Skeletal muscle satellite cell (primary cell): ENCODE data around the gene ACTL6B.
"Not testable (repeated sequence)": the region's sequence is repeated elsewhere in the genome, so short reads cannot be mapped to it uniquely, and the experiment has no call there.

Experiments used
- H3K27me3 ChIP-seq: 2 replicates; pipeline ENCODE4 v1.7.0; 2013; ENCODE audit warnings: low read length; ENCODE audit not compliant: control insufficient read depth, insufficient read depth
- H3K36me3 ChIP-seq: 2 replicates; pipeline ENCODE4 v1.7.0; 2013; ENCODE audit warnings: mild to moderate bottlenecking, control low read depth, low read length; ENCODE audit not compliant: insufficient read depth
- H3K4me1 ChIP-seq: 2 replicates; pipeline ENCODE4 v1.7.0; 2013; ENCODE audit warnings: low read length; ENCODE audit not compliant: control insufficient read depth, insufficient read depth
- H3K4me2 ChIP-seq: 2 replicates; pipeline ENCODE4 v1.7.0; 2013; ENCODE audit warnings: mild to moderate bottlenecking, low read length
- H3K4me3 ChIP-seq: 2 replicates; pipeline ENCODE4 v1.7.0; 2013; ENCODE audit warnings: low read length
- H3K9ac ChIP-seq: 2 replicates; pipeline ENCODE4 v1.7.0; 2013; ENCODE audit warnings: mild to moderate bottlenecking, low read depth, low read length, moderate library complexity
- H3K9me3 ChIP-seq: replicated peaks from 2 replicates; pipeline ENCODE4 v1.7.0; 2013; ENCODE audit warnings: mild to moderate bottlenecking, control low read depth, low read length

The ACTL6B gene

GRCh38 chr7:100662194-100662776 lies 6.0 kb upstream of the ACTL6B start:
- H3K9me3 ChIP-seq, H3K4me1 ChIP-seq, H3K9ac ChIP-seq, H3K4me3 ChIP-seq, H3K36me3 ChIP-seq, H3K4me2 ChIP-seq: not testable (repeated sequence)
- peaks cover 30% of the 10 kb centered on the region for H3K27me3 ChIP-seq

DNA sequence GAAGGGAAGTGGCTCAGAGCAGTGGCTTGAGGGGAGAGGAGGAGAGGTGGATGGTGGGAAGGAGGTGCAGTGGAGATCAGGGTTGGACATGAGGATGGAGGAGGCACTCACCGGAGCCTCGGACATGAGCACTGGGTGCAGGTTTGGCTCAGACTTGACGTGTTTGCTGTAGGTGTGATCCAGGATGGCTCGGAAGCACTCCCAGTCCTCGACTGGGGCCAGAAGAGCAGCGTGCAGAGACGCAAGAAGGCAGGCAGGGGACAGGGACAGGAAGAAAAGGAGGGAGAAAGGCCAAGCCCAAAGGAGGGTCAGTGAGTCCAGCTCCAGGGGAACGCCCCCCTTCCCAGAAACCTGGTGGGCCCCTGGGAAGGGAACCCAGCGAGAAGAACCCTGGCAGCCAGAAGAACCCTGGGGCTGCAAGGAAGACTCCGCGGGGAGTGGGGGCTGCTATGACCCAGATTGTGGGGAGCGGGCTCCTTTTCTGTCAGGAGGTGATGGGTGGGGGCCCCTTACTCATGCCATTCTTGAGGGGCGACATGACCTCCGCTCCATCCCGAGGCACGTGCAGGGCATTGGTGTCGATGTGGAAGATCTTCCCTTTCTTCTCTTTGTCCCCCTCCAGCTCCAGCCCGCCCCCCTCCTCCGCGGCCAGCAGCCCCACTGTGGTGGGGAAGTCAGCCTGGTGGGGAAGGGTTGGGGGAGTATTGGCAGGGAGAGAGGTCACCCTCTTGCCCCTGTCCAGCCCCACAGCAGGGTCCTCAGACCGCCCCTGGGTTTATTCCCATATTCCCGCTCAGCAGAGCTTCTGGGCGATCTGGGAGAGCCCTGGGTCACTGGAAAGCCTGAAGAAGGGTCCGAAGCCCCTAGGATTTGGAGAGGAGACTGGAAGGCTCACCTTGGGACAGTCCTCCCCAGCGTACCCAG lies 1.1 kb downstream of the ACTL6B start:
- Histone ChIP-seq H3K4me1 (no peaks in the 10 kb centered on the region), H3K9ac (no peak overlapping the region), H3K4me2 (no peak overlapping the region), H3K9me3 (no peaks in the 10 kb centered on the region), H3K36me3 (no peaks in the 10 kb centered on the region), H3K4me3 (no peak overlapping the region), H3K27me3 (peaks cover 38% of the 10 kb centered on the region)

DNA sequence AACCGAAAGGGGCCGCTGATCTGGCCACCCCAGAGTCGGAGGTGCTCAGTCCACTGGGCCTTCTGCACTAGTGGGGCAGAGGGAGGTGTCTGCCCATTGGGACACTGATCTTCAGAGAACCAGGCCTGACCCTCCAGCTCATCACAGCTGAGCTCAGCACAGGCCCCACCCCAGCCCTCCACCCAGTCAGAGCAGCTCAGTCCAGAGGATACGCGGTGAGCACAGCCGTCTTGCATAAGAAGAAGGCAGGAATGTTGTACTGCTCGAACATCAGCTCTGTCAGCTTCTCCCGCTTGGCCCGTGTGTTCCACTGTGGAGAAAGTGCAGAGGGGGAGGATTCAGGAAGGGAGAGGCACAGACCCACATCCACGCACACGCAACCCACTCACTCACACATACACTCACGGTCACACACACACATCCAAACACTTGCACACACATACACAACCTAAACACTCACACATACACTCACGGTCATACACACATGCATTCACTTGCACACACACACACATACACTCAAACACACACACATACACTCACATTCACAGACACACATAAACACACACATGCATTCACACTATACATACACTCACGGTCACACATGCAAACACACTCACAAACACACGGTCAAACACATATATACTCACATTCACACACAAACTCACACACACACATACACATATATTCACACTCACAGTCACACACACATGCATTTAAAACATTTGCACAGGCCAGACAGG lies 6.3 kb downstream of the ACTL6B start:
- no peak overlapping the region for H3K4me3 ChIP-seq
- peaks cover 38% of the 10 kb centered on the region for H3K27me3 ChIP-seq
- no peak overlapping the region for H3K4me2 ChIP-seq
- H3K36me3 ChIP-seq: no peaks in the 10 kb centered on the region
- no peaks in the 10 kb centered on the region for H3K9me3 ChIP-seq
- H3K9ac ChIP-seq: no peak overlapping the region
- H3K4me1 ChIP-seq: no peaks in the 10 kb centered on the region

DNA sequence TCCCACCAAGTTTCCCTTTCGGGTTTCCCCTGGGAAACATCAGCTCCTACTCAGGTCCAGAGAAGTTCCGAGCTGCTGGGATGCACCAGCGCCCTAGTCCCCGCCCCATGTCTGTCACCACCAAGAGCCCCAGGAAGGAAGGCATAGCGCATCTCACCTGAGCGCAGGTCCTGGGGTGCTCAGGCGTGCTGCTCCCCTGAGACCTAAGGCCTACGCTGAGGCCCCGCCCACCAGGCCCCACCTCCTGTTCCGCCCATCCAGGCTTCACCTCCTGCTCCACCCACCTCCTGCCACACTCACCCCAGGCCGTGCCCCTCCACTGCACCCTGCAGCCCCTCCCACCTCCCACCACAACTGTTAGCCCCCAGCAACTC lies 13.7 kb downstream of the ACTL6B start:
- no peak overlapping the region for H3K9ac ChIP-seq
- H3K4me3 ChIP-seq: no peak overlapping the region
- peaks cover 60% of the 10 kb centered on the region for H3K27me3 ChIP-seq
- no peaks in the 10 kb centered on the region for H3K36me3 ChIP-seq
- H3K4me1 ChIP-seq: no peaks in the 10 kb centered on the region
- no peak overlapping the region for H3K4me2 ChIP-seq
- H3K9me3 ChIP-seq: no peaks in the 10 kb centered on the region

- no peak overlapping the region for H3K4me2 ChIP-seq
- H3K9ac ChIP-seq: no peak overlapping the region
- H3K36me3 ChIP-seq: no peaks in the 10 kb centered on the region
- H3K27me3 ChIP-seq: peaks cover 56% of the 10 kb centered on the region
- H3K9me3 ChIP-seq: no peaks in the 10 kb centered on the region
- no peak overlapping the region for H3K4me3 ChIP-seq
- H3K4me1 ChIP-seq: no peaks in the 10 kb centered on the region
Measured at GRCh38 chr7:100641860-100642533, 14.3 kb downstream of the ACTL6B start.

DNA sequence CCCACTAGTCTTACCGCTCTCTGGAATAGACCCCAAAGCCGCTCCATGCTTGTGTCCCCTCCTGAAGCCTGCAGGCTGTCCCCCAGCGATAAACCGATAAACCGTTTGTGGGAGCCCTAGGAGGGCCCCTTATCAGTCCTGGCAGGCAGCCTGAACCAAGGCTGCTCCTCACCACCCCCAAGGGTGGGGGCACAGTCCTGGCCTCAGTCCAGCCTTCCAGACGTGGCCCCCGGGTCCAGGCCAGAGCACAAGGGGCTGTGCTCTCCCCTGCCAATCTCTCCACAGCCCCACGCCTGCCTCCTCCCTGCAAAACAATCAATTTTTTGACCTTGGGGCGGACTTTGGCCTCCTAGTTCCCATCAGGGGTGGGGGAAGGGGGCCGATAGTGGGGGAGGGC lies 14.8 kb downstream of the ACTL6B start, which contains the start of gene TFR2:
Gene TFR2 (minus strand): TSS at position 90 of the 397 bp plus-strand sequence. CDS start 43 bp downstream, at position 47.
- Histone ChIP-seq H3K4me1 (no peaks in the 10 kb centered on the region), H3K4me2 (no peak within 1 kb of the TSS), H3K36me3 (no peaks in the 10 kb centered on the region), H3K9me3 (no peaks in the 10 kb centered on the region), H3K9ac (no peak within 1 kb of the TSS), H3K27me3 (peaks cover 56% of the 10 kb centered on the region), H3K4me3 (no peak within 1 kb of the TSS)

- no peak overlapping the region for H3K4me3 ChIP-seq
Measured at GRCh38 chr7:100640517-100641440, 15.5 kb downstream of the ACTL6B start.

DNA sequence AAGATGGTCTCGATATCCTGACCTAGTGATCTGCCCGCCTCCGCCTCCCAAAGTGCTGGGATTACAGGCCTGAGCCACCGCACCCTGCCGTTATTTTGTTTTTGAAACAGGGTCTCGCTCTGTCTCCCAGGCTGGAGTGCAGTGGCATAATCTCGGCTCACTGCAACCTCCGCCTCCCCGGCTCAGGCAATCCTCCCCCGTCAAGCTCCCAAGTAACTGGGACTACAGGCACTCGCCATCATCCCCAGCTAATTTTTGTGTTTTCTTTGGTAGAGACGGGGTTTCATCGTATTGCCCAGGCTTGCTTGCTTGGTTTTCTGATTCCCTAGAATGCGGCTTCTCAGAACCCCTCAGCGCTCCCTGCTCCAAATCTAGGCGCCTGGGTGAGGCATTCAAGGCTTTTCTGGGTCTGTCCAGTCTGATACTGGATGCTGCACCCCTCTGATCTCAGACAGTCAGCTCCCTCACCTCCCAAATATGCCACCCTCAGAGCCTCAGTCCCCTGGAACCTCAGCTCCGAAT lies 16.2 kb downstream of the ACTL6B start:
- H3K9ac ChIP-seq: no peak overlapping the region
- H3K4me1 ChIP-seq: no peaks in the 10 kb centered on the region
- no peaks in the 10 kb centered on the region for H3K36me3 ChIP-seq
- peaks cover 46% of the 10 kb centered on the region for H3K27me3 ChIP-seq
- no peaks in the 10 kb centered on the region for H3K9me3 ChIP-seq
- H3K4me2 ChIP-seq: no peak overlapping the region
- H3K4me3 ChIP-seq: no peak overlapping the region

More at GRCh38 chr7:100640517-100641440, 15.5 kb downstream of the ACTL6B start:
- Histone ChIP-seq H3K4me1 (no peaks in the 10 kb centered on the region), H3K9me3 (no peaks in the 10 kb centered on the region), H3K36me3 (no peaks in the 10 kb centered on the region), H3K4me2 (no peak overlapping the region), H3K27me3 (peaks cover 52% of the 10 kb centered on the region), H3K9ac (no peak overlapping the region)

DNA sequence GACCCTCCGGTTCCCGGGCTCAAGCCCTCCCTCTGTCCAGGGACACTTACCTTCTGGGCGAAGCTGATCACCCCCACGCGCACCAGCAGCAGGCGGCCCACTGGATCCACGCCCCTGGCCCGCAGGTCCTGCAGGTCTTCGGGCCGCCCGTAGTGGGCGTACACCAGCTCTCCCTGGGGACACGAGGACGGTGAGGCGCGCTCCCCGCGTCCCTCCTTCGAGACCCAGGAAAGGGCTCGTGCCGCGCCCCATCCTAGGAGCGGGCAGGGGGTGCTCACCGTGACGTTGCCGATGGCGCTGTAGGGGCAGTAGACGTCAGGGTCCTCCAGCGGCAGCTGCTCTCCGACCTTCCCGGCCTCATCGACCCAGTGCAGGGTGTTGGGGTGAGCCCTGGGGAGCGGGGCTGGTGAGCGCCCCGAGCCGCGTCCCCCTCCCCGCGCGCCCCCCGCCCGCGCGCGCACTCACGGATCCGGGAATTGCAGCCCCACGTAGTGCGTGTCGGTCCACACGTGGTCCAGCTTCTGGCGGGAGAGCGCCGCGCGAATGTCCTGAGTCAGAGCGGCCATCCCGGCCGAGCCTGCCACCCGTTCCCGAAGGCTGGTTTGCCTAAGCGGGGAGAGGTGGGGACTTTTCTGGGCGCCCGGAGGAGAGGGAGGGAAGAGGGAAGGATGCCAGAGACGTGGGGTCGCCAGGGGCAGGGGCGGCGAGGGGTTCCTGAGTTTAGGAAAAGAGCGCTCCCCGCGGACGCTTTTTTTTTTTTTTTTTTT lies 23.1 kb downstream of the ACTL6B start:
- Histone ChIP-seq H3K9ac (no peak overlapping the region), H3K4me3 (peak overlapping the region; percentile 63), H3K4me2 (peak overlapping the region; percentile 81)

GRCh38 chr7:100630066-100630465 lies 26.2 kb downstream of the ACTL6B start:
- Histone ChIP-seq H3K9ac (no peak overlapping the region), H3K4me1 (peaks cover 14% of the 10 kb centered on the region), H3K4me2 (no peak overlapping the region), H3K9me3 (no peaks in the 10 kb centered on the region), H3K36me3 (no peaks in the 10 kb centered on the region), H3K4me3 (no peak overlapping the region), H3K27me3 (peaks cover 20% of the 10 kb centered on the region)

More for the DNA sequence above, 23.1 kb downstream of the ACTL6B start:
- peaks cover 10% of the 10 kb centered on the region for H3K4me1 ChIP-seq
- no peaks in the 10 kb centered on the region for H3K9me3 ChIP-seq
- peaks cover 25% of the 10 kb centered on the region for H3K27me3 ChIP-seq
- no peaks in the 10 kb centered on the region for H3K36me3 ChIP-seq
